Sigmoid colon (tissue), 7 donors: ENCODE results near the gene CYTH1. TPM values are rescaled to one million over a fixed set of nuclear protein-coding genes. Genes with fewer than 3 reads are reported as not detected.

Experiments
- DNase-seq: peaks from one replicate; pipeline ENCODE4 v3.0.0-alpha.2; 2019
- H3K27ac ChIP-seq, 4 donors: fragments of 200-600 bp; sonication (generic); one replicate each; pipeline ENCODE4 v1.5.1; 2016 to 2019; ENCODE audit warnings: mild to moderate bottlenecking in 1 of 4
- H3K27me3 ChIP-seq, 3 donors: fragments of 200-600 bp; sonication (generic); one replicate each; pipeline ENCODE4 v1.5.1; 2019; ENCODE audit warnings: mild to moderate bottlenecking in 1 of 3
- H3K36me3 ChIP-seq, 4 donors: fragments of 200-600 bp; sonication (generic); one replicate each; pipeline ENCODE4 v1.5.1; 2016 to 2019
- H3K4me1 ChIP-seq, 4 donors: fragments of 200-600 bp; sonication (generic); one replicate each; pipeline ENCODE4 v1.5.1; 2017 to 2019
- H3K4me3 ChIP-seq, 4 donors: fragments of 200-600 bp; sonication (generic); one replicate each; pipeline ENCODE4 v1.5.1; 2017 to 2019; ENCODE audit warnings: mild to moderate bottlenecking in 2 of 4, moderate library complexity in 1 of 4
- H3K9me3 ChIP-seq, 4 donors: fragments of 200-600 bp in 3 of 4; sonication (generic) in 3 of 4; one replicate each; pipeline versions ENCODE4 v1.5.1 to v1.6.1; 2013 to 2019
- CTCF ChIP-seq, 4 experiments: fragments of 450-650 bp in 3 of 4; fragments of 200-600 bp in 1 of 4; IDR thresholded peaks; one replicate each; pipeline ENCODE4 v1.5.1; 2016 to 2019; ENCODE audit warnings: antibody characterized with exemption in 4 of 4, mild to moderate bottlenecking in 3 of 4, moderate library complexity in 2 of 4
- EP300 ChIP-seq, 4 donors: sonication (generic); formaldehyde crosslinking; IDR thresholded peaks; one replicate each; pipeline ENCODE4 v1.6.1; 2017; ENCODE audit warnings: antibody characterized with exemption in 4 of 4
- POLR2A ChIP-seq, 2 donors: fragments of 450-650 bp; IDR thresholded peaks; one replicate each; pipeline ENCODE4 v1.6.1; 2016; ENCODE audit warnings: antibody characterized with exemption in 2 of 2, mild to moderate bottlenecking in 2 of 2, moderate library complexity in 2 of 2
- POLR2AphosphoS5 ChIP-seq, 4 donors: sonication (generic); formaldehyde crosslinking; IDR thresholded peaks; one replicate each; pipeline ENCODE4 v1.6.1; 2017; ENCODE audit warnings: antibody characterized with exemption in 4 of 4
- WGBS, 2 donors: extraction: QIAGEN DNeasy Blood & Tissue Kit; methylation state at CpG; one replicate each; pipeline ENCODE4 v1.1.7; 2013; 5-methylcytosine and 5-hydroxymethylcytosine counted together
- intact Hi-C: fragments of 100-400 bp; cut with DNase I; formaldehyde crosslinking; loops from one replicate; pipeline ENCODE4 v1.15.1; 2023
- polyA plus RNA-seq, 3 donors: library from polyadenylated mRNA; stranded (reverse); fragments of 200-250 nt; gene quantifications; one replicate each; pipeline ENCODE4 v1.2.3, GENCODE V29; 2013
- total RNA-seq, 4 donors: library from RNA; depleted of rRNA; stranded (reverse); fragments of >200 nt; gene quantifications; one replicate each; pipeline ENCODE4 v1.1.0, GENCODE V29; 2016
- donor health status: healthy with polysubstance abuse.
- donor health status: Bipolar disorder and iron deficiency.
- donor health status: healthy.

CYTH1 gene
- total and polyA plus RNA-seq, 7 donors, result 26.7 to 83.8 (median 38.5) TPM

GRCh38 chr17:78748048-78748729 is 33.9 kb downstream of the CYTH1 start:
- intact Hi-C loops, result loop anchor here (5.0 kb wide), 1 partner anchor 41 kb away; no protein-coding TSS in a partner anchor
- H3K27me3 ChIP-seq, result no peaks in the 10 kb centered on the region
- H3K27ac ChIP-seq, result peak overlapping the region; percentile 48 to 72 (median 56)
- no peaks in the 10 kb centered on the region for H3K9me3 ChIP-seq
- H3K36me3 ChIP-seq, result no peaks in the 10 kb centered on the region
- TF ChIP-seq CTCF (IDR thresholded peaks at IDR 0.05), result no peak
- no peak for TF ChIP-seq POLR2A (IDR thresholded peaks at IDR 0.05)
- peak in 1 of 4 donors; percentile 3 for TF ChIP-seq POLR2AphosphoS5 (IDR thresholded peaks at IDR 0.05)
- no peak for TF ChIP-seq EP300 (IDR thresholded peaks at IDR 0.05)
- DNase-seq, result no peak
- H3K4me3 ChIP-seq, result no peak overlapping the region
- peaks cover 0 to 41% (median 34%) of the 10 kb centered on the region in 4 donors for H3K4me1 ChIP-seq
- 40 to 68% methylated on average over 6 of the region's 6 CpGs for WGBS, 2 donors

GRCh38 chr17:78747488-78747887 is 34.6 kb downstream of the CYTH1 start:
- Histone ChIP-seq H3K4me3 (no peak overlapping the region), H3K9me3 (no peaks in the 10 kb centered on the region), H3K27me3 (no peaks in the 10 kb centered on the region), H3K36me3 (no peaks in the 10 kb centered on the region), H3K27ac (peak overlapping the region; percentile 48 to 72 (median 52)), H3K4me1 (peaks cover 0 to 41% (median 34%) of the 10 kb centered on the region in 4 donors)
- no peak for TF ChIP-seq POLR2A (IDR thresholded peaks at IDR 0.05)
- no peak for TF ChIP-seq EP300 (IDR thresholded peaks at IDR 0.05)
- TF ChIP-seq POLR2AphosphoS5 (IDR thresholded peaks at IDR 0.05), result no peak
- TF ChIP-seq CTCF (IDR thresholded peaks at IDR 0.05), result no peak
- intact Hi-C loops, result loop anchor here (5.0 kb wide), 1 partner anchor 40 kb away; no protein-coding TSS in a partner anchor
- DNase-seq, result no peak
- 68 to 87% methylated on average over 2 of the region's 2 CpGs for WGBS, 2 donors

- peak overlapping the region; percentile 48 to 72 (median 52) for H3K27ac ChIP-seq
- WGBS, 2 donors, result 80 to 85% methylated on average over 2 of the region's 2 CpGs
- intact Hi-C loops, result loop anchor here (5.0 kb wide), 1 partner anchor 40 kb away; no protein-coding TSS in a partner anchor
Observed at GRCh38 chr17:78746949-78747269, 35.2 kb downstream of the CYTH1 start.

GRCh38 chr17:78746263-78746948 is 35.7 kb downstream of the CYTH1 start:
- intact Hi-C loops, result loop anchor here (5.0 kb wide), 1 partner anchor 39 kb away; no protein-coding TSS in a partner anchor
- no peak for TF ChIP-seq POLR2AphosphoS5 (IDR thresholded peaks at IDR 0.05)
- TF ChIP-seq POLR2A (IDR thresholded peaks at IDR 0.05), result no peak
- TF ChIP-seq EP300 (IDR thresholded peaks at IDR 0.05), result no peak
- no peak for TF ChIP-seq CTCF (IDR thresholded peaks at IDR 0.05)
- 80 to 83% methylated on average over 12 of the region's 12 CpGs for WGBS, 2 donors
- Histone ChIP-seq H3K36me3 (no peaks in the 10 kb centered on the region), H3K9me3 (no peaks in the 10 kb centered on the region), H3K27ac (peak overlapping the region; percentile 14 to 72 (median 52)), H3K4me3 (no peak overlapping the region), H3K4me1 (peaks cover 0 to 41% (median 34%) of the 10 kb centered on the region in 4 donors), H3K27me3 (no peaks in the 10 kb centered on the region)
- DNase-seq, result no peak

More at GRCh38 chr17:78746949-78747269, 35.2 kb downstream of the CYTH1 start:
- H3K27me3 ChIP-seq, result no peaks in the 10 kb centered on the region
- H3K36me3 ChIP-seq, result no peaks in the 10 kb centered on the region
- no peaks in the 10 kb centered on the region for H3K9me3 ChIP-seq
- H3K4me1 ChIP-seq, result peaks cover 0 to 41% (median 34%) of the 10 kb centered on the region in 4 donors
- DNase-seq, result no peak
- no peak overlapping the region for H3K4me3 ChIP-seq
- TF ChIP-seq EP300 (IDR thresholded peaks at IDR 0.05) (no peak), POLR2A (IDR thresholded peaks at IDR 0.05) (no peak), CTCF (IDR thresholded peaks at IDR 0.05) (no peak), POLR2AphosphoS5 (IDR thresholded peaks at IDR 0.05) (no peak)
